Islet of Langerhans (tissue), 1 donor: ENCODE data around the gene EMX1.

Experiments
- FAIRE-seq: peaks from one replicate; lab custom pipeline; 2011; peaks lifted over from hg19 to GRCh38; lab: Jason Lieb, UNC

EMX1 gene

GRCh38 chr2:72959554-72959953 is 42.2 kb downstream of the EMX1 start:
- no peak for FAIRE-seq

- FAIRE-seq: no peak
Observed at GRCh38 chr2:72959995-72960981, 43.0 kb downstream of the EMX1 start.

GRCh38 chr2:72961036-72961720 is 43.9 kb downstream of the EMX1 start:
- no peak for FAIRE-seq

GRCh38 chr2:72961853-72962468 is 44.6 kb downstream of the EMX1 start:
- FAIRE-seq: no peak

- FAIRE-seq: no peak
Observed at GRCh38 chr2:72962911-72963310, 45.6 kb downstream of the EMX1 start.

GRCh38 chr2:72963423-72964145 is 46.3 kb downstream of the EMX1 start:
- FAIRE-seq: no peak

- no peak for FAIRE-seq
Observed at GRCh38 chr2:72964146-72964525, 46.8 kb downstream of the EMX1 start.

GRCh38 chr2:72965016-72965415 is 47.7 kb downstream of the EMX1 start:
- no peak for FAIRE-seq

GRCh38 chr2:72965770-72966450 is 48.6 kb downstream of the EMX1 start:
- no peak for FAIRE-seq

- no peak for FAIRE-seq
Observed at GRCh38 chr2:72968286-72968685, 51.0 kb downstream of the EMX1 start.

- no peak for FAIRE-seq
Observed at GRCh38 chr2:72969706-72970105, 52.4 kb downstream of the EMX1 start.

- FAIRE-seq: no peak
Observed at GRCh38 chr2:72971036-72971435, 53.7 kb downstream of the EMX1 start.

- no peak for FAIRE-seq
Observed at GRCh38 chr2:72972352-72973136, 55.2 kb downstream of the EMX1 start.

- FAIRE-seq: no peak
Observed at GRCh38 chr2:72973137-72973535, 55.8 kb downstream of the EMX1 start.

- no peak for FAIRE-seq
Observed at GRCh38 chr2:72973566-72974435, 56.5 kb downstream of the EMX1 start.

- FAIRE-seq: no peak
Observed at GRCh38 chr2:72974436-72974754, 57.1 kb downstream of the EMX1 start.

GRCh38 chr2:72975017-72975416 is 57.7 kb downstream of the EMX1 start:
- FAIRE-seq: no peak

- no peak for FAIRE-seq
Observed at GRCh38 chr2:72979896-72980295, 62.6 kb downstream of the EMX1 start.

GRCh38 chr2:72980535-72981217 is 63.4 kb downstream of the EMX1 start:
- no peak for FAIRE-seq

- FAIRE-seq: no peak
Observed at GRCh38 chr2:72981536-72981935, 64.2 kb downstream of the EMX1 start.
